Measurements from ENCODE around the gene SPATA45. TPM values are rescaled to one million over a fixed set of nuclear protein-coding genes. Genes with fewer than 3 reads are reported as not detected.
"Not testable (repeated sequence)": the region's sequence is repeated elsewhere in the genome, so short reads cannot be mapped to it uniquely, and the experiment has no call there.

The SPATA45 gene
- total and polyA plus RNA-seq, 12 donors: 0.56 TPM; not detected in 11

- intact Hi-C loops (cut with DNase I): no loop called here
Measured at GRCh38 chr1:212864201-212864600, 16.8 kb upstream of the SPATA45 start.

DNA sequence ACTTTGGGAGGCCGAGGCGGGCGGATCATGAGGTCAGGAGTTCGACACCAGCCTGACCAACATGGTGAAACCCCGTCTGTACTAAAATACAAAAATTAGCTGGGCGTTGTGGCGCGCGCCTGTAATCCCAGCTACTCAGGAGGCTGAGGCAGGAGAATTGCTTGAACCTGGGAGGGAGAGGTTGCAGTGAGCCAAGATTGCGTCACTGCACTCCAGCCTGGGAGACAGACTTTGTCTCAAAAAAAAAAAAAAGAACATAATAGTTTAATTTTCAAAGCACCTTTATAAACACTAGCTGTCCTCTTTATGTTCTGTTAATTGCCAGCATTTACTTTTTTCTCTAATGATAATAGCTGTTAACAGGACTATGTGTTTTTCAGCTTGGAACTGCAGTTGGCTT, 15.9 kb upstream of the SPATA45 start:
- H3K9me3 ChIP-seq; ATAC-seq; H3K4me3 ChIP-seq; H3K27ac ChIP-seq; H3K27me3 ChIP-seq; intact Hi-C loops (cut with DNase I); DNase-seq: not testable (repeated sequence)
- 91 to 94% methylated on average over 10 of the region's 10 CpGs for WGBS, 2 donors
- peaks cover 0 to 41% (median 0%) of the 10 kb centered on the region in 9 donors for H3K36me3 ChIP-seq
- H3K4me1 ChIP-seq: peaks cover 0 to 40% (median 20%) of the 10 kb centered on the region in 9 donors

More at GRCh38 chr1:212864201-212864600, 16.8 kb upstream of the SPATA45 start:
- 83 to 85% methylated on average over 4 of the region's 4 CpGs for WGBS, 2 donors
- TF ChIP-seq CTCF (IDR thresholded peaks at IDR 0.05): no peak
- peaks cover 0 to 50% (median 0%) of the 10 kb centered on the region in 9 donors for H3K36me3 ChIP-seq
- H3K27me3 ChIP-seq: no peaks in the 10 kb centered on the region
- H3K27ac ChIP-seq: no peak overlapping the region
- no peak for DNase-seq
- no peak for ATAC-seq
- no peak overlapping the region for H3K4me3 ChIP-seq
- no peaks in the 10 kb centered on the region for H3K9me3 ChIP-seq
- peaks cover 0 to 34% (median 14%) of the 10 kb centered on the region in 9 donors for H3K4me1 ChIP-seq

DNA sequence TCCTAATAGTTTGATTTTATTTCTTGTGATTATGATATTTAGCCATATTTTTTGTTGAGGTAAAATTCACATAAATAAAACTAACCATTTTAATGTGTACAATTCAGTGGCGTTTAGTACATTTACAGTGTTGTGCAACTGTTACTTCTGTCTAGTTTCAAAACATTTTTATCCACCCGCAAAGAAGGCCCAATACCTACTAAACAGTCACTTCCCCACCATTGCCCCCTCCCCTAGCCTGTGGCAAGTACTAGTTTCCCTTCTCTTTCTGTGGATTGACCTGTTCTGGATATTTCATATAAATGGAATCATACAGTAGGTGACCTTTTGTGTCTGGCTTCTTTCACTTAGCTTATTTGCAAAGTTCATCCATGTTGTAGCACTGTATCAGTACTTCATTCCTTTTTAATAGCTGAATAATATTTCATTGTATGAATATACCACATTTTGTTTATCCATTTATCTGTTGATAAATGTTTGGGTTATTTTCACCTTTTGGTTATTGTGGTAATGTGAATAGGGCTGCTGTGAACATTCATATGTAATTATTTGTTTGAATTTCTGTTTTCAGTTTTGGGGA, 14.8 kb upstream of the SPATA45 start:
- no peak for DNase-seq
- ATAC-seq: no peak
- Histone ChIP-seq H3K4me3 (no peak overlapping the region), H3K27ac (no peak overlapping the region), H3K36me3 (peaks cover 0 to 31% (median 0%) of the 10 kb centered on the region in 9 donors), H3K27me3 (no peaks in the 10 kb centered on the region), H3K4me1 (peaks cover 2 to 44% (median 24%) of the 10 kb centered on the region in 9 donors), H3K9me3 (no peaks in the 10 kb centered on the region)
- intact Hi-C loops (cut with DNase I): no loop called here
- no peak for TF ChIP-seq CTCF (IDR thresholded peaks at IDR 0.05)
- 91 to 100% methylated on average over 2 of the region's 2 CpGs for WGBS, 2 donors

- H3K9me3 ChIP-seq: no peaks in the 10 kb centered on the region
- 74 to 81% methylated on average over 5 of the region's 5 CpGs for WGBS, 2 donors
- peaks cover 0 to 19% (median 0%) of the 10 kb centered on the region in 9 donors for H3K36me3 ChIP-seq
- H3K27ac ChIP-seq: no peak overlapping the region
- TF ChIP-seq CTCF (IDR thresholded peaks at IDR 0.05): no peak
- peak overlapping the region in 1 of 10 donors; percentile 1 for H3K4me3 ChIP-seq
- DNase-seq (no peak), ATAC-seq (no peak)
- H3K4me1 ChIP-seq: peaks cover 3 to 51% (median 29%) of the 10 kb centered on the region in 9 donors
- no peaks in the 10 kb centered on the region for H3K27me3 ChIP-seq
- intact Hi-C loops (cut with DNase I): no loop called here
Measured at GRCh38 chr1:212860713-212861581, 13.5 kb upstream of the SPATA45 start.
